Measurements from ENCODE around the gene FGD4. TPM values are rescaled to one million over a fixed set of nuclear protein-coding genes. Genes with fewer than 3 reads are reported as not detected.

Gene FGD4
- total and polyA plus RNA-seq, 9 of the 15 experiments (the other 6 are each of a cell fraction or from before 2014, with no cell fraction given): 0.05 to 0.51 (median 0.27) TPM

DNA sequence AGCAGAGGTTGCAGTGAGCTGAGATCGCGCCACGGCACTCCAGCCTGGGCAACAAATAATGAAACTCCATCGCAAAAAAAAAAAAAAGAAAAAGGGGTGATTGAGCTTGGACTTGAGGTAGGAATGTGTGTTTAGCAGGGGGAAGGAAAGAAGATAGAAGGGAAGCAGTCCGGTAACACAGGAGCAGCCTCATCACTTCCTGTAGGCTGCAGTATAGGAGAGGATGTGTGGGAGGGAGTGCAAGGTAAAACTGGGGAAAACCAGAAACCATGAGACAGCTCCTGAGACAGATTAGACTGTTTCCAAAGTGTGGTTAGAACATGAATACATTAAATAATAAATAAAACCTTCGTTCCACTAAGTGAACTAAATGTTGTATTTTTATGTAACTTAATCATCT lies 49.2 kb downstream of the FGD4 start (continued):
- TF ChIP-seq, protein P1, sequence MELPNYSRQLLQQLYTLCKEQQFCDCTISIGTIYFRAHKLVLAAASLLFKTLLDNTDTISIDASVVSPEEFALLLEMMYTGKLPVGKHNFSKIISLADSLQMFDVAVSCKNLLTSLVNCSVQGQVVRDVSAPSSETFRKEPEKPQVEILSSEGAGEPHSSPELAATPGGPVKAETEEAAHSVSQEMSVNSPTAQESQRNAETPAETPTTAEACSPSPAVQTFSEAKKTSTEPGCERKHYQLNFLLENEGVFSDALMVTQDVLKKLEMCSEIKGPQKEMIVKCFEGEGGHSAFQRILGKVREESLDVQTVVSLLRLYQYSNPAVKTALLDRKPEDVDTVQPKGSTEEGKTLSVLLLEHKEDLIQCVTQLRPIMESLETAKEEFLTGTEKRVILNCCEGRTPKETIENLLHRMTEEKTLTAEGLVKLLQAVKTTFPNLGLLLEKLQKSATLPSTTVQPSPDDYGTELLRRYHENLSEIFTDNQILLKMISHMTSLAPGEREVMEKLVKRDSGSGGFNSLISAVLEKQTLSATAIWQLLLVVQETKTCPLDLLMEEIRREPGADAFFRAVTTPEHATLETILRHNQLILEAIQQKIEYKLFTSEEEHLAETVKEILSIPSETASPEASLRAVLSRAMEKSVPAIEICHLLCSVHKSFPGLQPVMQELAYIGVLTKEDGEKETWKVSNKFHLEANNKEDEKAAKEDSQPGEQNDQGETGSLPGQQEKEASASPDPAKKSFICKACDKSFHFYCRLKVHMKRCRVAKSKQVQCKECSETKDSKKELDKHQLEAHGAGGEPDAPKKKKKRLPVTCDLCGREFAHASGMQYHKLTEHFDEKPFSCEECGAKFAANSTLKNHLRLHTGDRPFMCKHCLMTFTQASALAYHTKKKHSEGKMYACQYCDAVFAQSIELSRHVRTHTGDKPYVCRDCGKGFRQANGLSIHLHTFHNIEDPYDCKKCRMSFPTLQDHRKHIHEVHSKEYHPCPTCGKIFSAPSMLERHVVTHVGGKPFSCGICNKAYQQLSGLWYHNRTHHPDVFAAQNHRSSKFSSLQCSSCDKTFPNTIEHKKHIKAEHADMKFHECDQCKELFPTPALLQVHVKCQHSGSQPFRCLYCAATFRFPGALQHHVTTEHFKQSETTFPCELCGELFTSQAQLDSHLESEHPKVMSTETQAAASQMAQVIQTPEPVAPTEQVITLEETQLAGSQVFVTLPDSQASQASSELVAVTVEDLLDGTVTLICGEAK (IDR thresholded peaks at IDR 0.05): peak; percentile 54; the same call in 1 of the 2 replicates
- TF ChIP-seq, protein P1 (CRISPR knock-in tag; IDR thresholded peaks at IDR 0.05): no peak
- TF ChIP-seq, protein P2, sequence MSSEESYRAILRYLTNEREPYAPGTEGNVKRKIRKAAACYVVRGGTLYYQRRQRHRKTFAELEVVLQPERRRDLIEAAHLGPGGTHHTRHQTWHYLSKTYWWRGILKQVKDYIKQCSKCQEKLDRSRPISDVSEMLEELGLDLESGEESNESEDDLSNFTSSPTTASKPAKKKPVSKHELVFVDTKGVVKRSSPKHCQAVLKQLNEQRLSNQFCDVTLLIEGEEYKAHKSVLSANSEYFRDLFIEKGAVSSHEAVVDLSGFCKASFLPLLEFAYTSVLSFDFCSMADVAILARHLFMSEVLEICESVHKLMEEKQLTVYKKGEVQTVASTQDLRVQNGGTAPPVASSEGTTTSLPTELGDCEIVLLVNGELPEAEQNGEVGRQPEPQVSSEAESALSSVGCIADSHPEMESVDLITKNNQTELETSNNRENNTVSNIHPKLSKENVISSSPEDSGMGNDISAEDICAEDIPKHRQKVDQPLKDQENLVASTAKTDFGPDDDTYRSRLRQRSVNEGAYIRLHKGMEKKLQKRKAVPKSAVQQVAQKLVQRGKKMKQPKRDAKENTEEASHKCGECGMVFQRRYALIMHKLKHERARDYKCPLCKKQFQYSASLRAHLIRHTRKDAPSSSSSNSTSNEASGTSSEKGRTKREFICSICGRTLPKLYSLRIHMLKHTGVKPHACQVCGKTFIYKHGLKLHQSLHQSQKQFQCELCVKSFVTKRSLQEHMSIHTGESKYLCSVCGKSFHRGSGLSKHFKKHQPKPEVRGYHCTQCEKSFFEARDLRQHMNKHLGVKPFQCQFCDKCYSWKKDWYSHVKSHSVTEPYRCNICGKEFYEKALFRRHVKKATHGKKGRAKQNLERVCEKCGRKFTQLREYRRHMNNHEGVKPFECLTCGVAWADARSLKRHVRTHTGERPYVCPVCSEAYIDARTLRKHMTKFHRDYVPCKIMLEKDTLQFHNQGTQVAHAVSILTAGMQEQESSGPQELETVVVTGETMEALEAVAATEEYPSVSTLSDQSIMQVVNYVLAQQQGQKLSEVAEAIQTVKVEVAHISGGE (CRISPR knock-in tag; IDR thresholded peaks at IDR 0.05): peak in 1 of 3 experiments; percentile 24; a peak in 1 of 6 replicates
- TF ChIP-seq, protein P3, sequence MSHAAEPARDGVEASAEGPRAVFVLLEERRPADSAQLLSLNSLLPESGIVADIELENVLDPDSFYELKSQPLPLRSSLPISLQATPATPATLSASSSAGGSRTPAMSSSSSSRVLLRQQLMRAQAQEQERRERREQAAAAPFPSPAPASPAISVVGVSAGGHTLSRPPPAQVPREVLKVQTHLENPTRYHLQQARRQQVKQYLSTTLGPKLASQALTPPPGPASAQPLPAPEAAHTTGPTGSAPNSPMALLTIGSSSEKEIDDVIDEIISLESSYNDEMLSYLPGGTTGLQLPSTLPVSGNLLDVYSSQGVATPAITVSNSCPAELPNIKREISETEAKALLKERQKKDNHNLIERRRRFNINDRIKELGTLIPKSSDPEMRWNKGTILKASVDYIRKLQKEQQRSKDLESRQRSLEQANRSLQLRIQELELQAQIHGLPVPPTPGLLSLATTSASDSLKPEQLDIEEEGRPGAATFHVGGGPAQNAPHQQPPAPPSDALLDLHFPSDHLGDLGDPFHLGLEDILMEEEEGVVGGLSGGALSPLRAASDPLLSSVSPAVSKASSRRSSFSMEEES (CRISPR knock-in tag; IDR thresholded peaks at IDR 0.05): no peak

All from K562 (cell line).